Retinal pigment epithelial cell (primary cell): ENCODE results near the gene PCAT7.
A peak's percentile ranks its signal among the peaks of the same experiment; 100 is the strongest.

ENCODE experiments used
- DNase-seq: peaks from one replicate; pipeline ENCODE4 v3.0.0-alpha.2; 2010; ENCODE audit warnings: low read depth
- H3K4me3 ChIP-seq: 2 replicates; pipeline ENCODE4 v1.5.1; 2011; ENCODE audit warnings: mild to moderate bottlenecking, low read length, control low read depth, moderate library complexity
- TF ChIP-seq, protein P1 (sequence below): conservative IDR thresholded peaks from 2 replicates; pipeline ENCODE4 v1.5.1; 2011; ENCODE audit warnings: low read depth, low read length, control low read depth, inconsistent platforms

The PCAT7 gene

DNA sequence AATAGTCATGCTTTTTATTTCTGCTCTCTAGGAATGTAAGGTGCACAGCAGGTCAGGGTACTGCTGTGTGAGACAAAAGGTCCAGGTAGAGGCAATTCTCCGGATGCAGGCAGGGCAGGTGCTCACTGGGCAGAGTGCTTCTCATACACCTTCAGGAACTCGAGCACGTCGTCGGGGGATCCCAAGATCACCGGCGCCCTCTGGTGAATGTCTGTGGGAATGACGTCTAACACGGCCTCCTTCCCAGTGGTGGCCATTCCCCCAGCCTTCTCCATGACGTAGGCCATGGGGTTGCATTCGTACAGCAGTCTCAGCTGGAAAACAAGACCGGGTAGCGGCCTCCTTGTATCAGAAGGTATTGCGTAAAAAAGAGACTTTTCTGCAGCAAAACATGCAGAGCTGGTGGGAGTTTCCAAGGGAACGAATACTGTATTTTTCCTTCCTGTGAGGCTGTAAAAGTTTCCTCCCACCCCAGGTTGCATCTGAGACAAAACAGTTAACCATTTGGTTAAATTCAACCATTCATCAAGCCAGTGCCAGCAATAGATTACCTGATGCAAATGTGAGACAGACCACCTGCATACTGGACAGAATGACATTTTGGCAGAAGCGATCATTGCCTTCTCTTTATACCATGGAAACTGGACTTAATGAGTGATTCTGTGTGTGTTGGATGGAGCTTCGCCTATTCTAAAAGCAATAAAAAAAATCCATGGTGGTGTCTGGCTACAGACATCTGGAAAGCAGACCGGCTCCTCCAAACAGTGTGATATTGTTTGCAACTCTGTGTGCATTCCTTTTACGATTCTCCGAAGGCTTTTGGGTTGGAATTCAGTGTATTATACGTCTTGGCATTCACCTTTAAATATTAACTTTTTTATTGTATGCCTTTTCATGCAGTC, 48.6 kb downstream of the PCAT7 start:
- TF ChIP-seq, protein P1, sequence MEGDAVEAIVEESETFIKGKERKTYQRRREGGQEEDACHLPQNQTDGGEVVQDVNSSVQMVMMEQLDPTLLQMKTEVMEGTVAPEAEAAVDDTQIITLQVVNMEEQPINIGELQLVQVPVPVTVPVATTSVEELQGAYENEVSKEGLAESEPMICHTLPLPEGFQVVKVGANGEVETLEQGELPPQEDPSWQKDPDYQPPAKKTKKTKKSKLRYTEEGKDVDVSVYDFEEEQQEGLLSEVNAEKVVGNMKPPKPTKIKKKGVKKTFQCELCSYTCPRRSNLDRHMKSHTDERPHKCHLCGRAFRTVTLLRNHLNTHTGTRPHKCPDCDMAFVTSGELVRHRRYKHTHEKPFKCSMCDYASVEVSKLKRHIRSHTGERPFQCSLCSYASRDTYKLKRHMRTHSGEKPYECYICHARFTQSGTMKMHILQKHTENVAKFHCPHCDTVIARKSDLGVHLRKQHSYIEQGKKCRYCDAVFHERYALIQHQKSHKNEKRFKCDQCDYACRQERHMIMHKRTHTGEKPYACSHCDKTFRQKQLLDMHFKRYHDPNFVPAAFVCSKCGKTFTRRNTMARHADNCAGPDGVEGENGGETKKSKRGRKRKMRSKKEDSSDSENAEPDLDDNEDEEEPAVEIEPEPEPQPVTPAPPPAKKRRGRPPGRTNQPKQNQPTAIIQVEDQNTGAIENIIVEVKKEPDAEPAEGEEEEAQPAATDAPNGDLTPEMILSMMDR, result peak; percentile 81
- H3K4me3 ChIP-seq, result no peak overlapping the region
- no peak for DNase-seq

DNA sequence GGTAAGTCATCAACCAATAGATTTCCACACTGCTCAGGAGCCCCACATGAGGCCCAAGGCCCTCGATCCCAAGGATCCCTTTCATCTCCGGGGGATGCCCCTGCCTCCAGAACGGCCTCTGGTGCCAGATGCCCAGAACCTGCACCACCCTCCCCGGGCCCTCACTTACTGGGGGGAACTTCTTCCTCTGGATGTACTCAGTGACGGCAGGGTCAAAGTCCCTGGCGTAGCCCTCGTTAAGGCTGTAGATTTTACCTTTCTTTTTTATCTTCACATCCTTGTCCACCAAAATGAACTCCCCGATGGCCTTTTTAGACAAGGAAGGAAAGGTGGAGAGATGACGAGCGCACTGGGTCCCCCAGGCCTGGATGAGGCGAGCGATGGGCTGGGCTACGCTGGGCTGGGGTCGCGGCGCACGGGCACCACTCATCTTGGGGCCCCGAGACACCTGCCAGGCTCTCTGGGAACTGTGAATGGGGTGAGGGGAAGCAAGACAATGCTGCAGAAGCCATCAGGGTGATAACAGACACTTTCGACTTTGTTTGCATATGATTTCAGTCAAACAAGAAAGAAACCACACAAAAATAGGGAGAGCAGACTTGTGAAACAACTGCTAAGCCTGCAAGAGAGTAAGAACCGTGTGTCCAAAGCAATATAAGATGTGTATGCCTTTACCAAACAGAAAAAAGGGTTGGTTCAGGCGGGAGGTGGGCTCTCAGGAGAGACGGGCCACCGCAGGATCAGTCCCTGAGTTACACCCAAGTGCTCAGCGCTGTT, 52.0 kb downstream of the PCAT7 start:
- H3K4me3 ChIP-seq, result no peak overlapping the region
- no peak for DNase-seq
- TF ChIP-seq, protein P1, result no peak

DNA sequence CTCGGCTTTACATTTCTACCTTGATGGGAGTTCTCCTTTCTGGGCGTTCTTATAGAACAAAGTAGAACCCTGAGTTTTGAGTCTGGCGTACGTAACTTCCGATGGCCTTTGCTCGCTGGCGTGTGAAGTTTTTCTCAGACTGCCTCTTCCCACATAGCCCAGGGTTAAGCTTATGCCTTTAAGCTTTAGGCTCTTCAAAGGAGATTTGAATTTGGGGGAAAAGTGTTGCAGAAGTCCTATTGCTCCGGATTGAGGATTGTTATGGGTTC, 52.5 kb downstream of the PCAT7 start:
- H3K4me3 ChIP-seq, result no peak overlapping the region
- DNase-seq, result no peak
- TF ChIP-seq, protein P1, result no peak

DNA sequence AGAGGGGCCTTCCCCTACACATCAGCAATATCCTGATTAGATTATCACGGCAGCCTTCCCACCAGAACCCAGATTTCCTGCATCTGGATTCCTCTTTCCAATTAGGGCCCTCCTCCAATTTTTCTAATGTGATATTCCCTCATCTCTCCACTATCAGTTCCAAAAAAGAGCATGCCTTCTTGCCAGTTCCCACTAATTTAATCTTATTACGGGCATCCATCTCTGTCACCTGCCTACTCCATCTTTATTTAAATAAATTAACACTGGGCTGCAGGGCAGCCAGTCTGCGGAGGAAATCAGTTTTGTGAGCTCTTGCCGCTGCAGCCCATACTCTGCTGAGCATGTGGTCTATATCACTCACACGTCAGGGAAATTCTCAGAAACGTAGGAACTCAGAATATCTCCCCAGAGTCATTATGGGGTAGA, 55.3 kb downstream of the PCAT7 start:
- TF ChIP-seq, protein P1, result no peak
- DNase-seq, result no peak
- no peak overlapping the region for H3K4me3 ChIP-seq

DNA sequence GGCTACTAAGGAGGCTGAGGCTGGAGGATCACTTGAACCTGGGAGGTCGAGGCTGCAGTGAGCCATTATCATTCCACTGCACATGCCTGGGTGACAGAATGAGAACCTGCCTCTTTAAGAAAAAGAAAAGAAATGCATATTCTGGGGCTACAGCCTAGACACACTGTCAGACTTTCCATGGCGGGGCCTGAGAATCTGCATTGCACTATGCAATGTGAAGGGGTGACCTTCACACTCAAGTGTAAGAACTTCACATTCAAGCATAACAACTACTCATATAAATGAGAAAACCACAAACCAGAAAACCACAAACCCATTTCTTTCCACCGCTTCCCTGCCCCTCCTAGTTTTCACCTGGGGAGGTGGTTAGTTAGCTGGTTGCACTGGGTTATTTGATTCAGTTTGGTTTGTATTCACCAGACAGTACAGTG, 56.8 kb downstream of the PCAT7 start:
- H3K4me3 ChIP-seq, result no peak overlapping the region
- DNase-seq, result no peak
- TF ChIP-seq, protein P1, result no peak

DNA sequence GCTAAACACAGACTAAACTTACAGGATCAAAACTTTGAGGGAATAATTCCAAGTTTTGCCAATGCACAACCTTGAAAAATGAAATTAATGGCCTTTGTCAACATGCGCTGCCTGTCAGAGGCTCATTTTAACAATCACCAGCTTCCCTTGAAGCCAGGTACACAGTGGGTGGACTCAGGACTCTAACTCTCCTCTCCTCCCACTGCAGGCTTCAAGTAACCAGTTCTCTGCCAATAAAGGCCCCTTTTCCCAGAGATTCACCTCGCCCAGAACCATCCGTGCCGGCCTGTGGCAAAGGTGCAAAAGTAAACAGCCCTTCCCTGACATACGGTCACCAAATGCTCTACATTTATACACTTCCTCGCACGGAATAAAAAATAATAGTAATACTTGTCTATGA, 57.2 kb downstream of the PCAT7 start:
- TF ChIP-seq, protein P1, result no peak
- DNase-seq, result no peak
- H3K4me3 ChIP-seq, result no peak overlapping the region
